Putamen (tissue), 1 donor: ENCODE measurements around the gene CAPN5.
"Not testable (repeated sequence)": the region's sequence is repeated elsewhere in the genome, so short reads cannot be mapped to it uniquely, and the experiment has no call there.

Experiments used
- DNase-seq: peaks from one replicate; pipeline ENCODE4 v3.0.0-alpha.2; 2016; ENCODE audit warnings: low spot score

Gene CAPN5

DNA sequence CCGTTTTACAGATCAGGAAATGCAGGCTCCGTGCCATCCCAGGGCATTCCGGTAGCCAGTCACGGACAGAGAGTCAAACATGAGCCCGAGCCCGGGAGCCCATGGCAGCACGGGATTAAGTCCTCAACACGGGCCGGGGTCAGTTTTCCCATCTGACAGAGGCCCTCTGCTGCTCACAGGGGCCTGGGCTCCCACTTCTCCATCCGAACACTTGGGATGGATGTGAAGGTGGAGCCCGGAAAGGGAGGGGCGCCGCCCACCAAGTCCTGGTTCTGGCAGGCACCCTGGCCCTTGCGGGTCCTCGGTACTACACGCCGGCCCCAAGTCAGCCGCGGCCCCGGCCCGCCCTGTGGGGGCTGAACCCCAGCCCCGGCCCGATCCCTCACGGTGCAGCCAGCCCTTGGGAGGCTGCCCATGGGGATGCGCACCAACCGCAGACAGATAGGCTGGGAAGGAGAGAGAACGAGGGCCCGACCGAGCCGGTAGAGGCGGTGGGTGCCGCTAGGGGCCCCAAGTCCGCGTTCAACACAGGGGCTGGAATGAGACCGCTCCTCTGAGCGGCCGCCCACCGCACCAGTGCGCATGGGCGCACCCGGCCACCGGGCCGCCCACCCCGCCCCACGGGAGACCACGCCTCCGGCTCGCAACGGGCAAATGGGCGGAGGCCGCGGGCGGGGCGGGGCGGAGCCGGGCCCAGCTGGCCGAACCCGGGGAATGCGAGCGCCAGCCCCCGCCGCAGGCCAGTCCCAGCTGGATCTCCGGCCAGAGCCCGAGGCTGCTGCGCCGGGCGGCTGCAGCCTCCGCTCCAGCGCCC is at the start of gene CAPN5:
TSS of gene CAPN5 (plus strand) at position 743 of the 814 bp plus-strand sequence. CDS start 17,916 bp downstream, outside the sequence.
- peak; percentile 93 for DNase-seq

DNA sequence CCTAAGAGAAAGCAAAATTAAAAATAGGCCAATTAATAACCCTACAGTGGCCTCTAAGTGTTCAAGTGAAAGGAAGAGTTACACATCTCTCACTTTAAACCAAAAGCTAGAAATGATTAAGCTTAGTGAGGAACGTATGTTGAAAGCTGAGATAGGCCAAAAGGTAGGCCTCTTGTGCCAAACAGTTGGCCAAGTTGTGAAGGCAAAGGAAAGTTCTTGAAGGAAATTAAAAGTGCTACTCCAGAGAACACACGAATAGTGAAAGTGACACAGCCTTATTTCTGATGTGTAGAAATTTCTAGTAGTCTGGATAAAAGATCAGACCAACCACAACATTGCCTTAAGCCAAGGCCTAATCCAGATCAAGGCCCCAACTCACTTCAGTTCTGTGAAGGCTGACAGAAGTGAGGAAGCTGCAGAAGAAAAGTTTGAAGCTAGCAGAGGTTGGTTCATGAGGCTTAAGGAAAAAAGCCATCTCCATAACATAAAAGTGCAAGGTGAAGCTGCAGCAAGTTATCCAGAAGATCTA is 48.3 kb upstream of the CAPN5 start:
- DNase-seq = not testable (repeated sequence)

DNA sequence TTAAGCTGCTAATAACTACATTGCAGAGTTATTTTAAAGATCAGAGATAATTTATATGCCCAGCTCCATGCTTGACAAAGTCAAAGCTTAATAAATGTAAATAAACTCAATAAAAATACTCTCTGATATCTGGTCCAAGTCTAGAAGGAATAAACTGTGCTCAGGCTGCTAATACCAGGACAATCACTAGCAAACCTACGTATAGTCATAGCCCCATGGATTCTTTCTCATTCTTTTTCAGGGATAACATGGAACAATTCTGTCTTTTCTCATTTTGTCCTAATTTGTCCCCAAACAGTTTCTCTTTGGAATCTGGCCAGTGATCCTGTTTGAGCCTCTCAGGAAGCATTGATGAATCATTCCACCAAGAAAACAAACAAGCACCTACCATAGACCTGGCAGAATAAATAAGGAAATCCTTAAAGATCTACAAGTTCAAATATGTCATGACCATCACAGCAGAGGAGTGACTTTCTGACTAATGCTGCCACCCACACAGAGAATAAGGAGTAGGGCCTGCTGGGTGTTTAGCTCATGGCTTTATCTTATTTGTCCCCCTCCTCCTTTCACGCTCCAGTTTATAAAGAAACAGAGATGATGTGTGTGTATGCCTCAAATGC is 46.7 kb upstream of the CAPN5 start:
- DNase-seq = no peak

DNA sequence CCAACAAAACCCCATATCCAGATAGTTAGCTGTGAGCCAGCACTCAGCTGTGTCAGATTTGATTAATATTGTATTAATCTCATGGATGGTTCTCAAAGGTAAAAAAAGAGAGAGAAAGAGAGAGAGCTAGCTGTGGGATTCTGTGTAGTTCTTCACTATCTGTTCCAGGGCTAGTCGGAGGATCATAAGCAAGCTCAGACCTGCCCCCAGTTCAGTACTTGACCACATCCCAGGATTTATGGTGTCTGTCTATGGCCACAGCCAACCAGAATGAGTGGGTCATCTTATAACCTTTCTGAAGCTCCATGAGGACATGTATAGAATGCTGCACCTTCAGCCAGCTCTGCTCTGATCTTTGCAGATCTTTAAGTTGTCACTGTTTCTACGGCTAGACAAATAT is 46.0 kb upstream of the CAPN5 start:
- no peak for DNase-seq

DNA sequence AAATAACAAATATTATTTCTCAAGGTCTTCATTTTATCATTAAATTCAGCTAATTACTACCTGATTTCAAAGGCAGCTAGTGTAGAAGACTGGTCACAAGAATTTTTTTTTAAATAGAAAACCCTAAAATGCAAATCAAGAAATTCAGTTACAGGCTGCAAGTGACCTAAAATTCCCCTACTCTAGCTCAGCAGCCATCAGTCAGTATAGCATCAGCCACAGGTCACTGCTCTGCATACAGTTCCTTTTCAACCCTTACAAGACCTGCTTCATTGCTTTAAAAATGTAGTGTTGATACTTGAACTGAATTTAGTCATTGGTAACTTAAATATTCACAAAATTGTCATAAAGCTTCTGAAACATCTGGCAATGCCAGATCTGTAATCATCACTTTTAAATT is 42.0 kb upstream of the CAPN5 start:
- no peak for DNase-seq

DNA sequence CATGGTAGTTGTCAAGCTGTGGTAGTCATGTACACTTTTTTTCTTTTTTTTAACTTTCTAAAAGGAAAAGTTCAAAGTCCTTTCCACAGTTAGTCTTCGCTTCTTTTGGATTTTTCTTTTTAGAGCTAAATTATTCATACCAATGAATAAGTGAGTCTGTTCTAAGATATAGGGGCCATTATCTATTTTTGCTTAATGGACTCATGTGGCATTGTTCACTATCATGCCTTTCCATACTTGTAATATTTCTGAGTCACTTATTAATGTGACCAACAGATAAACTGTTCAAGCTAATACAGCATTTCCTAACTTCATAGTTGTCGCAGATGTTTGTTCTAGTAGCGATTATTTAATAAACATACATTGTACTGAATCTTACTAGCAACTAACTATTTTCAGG is 40.5 kb upstream of the CAPN5 start:
- no peak for DNase-seq

GRCh38 chr11:77026743-77027142 is 40.0 kb upstream of the CAPN5 start:
- DNase-seq = no peak

- no peak for DNase-seq
These were observed 39.5 kb upstream of the CAPN5 start for GRCh38 chr11:77027275-77027674.

GRCh38 chr11:77029829-77030228 is 36.9 kb upstream of the CAPN5 start:
- no peak for DNase-seq

DNA sequence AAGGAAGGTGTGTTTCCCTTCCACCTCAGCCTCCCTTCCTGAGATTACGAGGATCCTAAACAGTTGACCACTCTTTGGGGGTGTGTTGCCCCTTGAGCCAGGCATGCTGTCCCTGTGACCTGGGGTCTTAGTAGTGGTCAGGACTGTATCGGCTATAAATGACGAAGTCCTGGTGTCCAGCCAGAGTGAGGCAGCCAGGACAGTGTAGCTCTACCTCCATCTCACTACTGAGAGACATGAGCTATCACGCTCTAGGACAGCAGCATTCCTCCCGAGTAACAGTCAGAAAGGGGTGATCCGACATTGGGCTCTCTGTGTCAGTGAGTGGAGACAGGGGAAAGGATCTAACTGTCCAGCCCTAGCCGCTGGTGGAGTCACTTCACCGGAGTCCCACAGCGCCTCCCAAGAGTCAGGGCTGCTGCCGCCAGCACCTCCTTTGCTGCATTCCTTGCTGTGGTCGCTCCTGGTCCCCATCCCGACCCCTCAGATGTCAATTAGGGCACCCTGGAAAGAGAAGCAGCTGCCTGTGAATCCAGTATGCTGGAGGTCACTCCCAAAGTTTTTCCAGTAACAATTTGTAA is 35.8 kb upstream of the CAPN5 start:
- DNase-seq = no peak

GRCh38 chr11:77031599-77031998 is 35.2 kb upstream of the CAPN5 start:
- no peak for DNase-seq

DNA sequence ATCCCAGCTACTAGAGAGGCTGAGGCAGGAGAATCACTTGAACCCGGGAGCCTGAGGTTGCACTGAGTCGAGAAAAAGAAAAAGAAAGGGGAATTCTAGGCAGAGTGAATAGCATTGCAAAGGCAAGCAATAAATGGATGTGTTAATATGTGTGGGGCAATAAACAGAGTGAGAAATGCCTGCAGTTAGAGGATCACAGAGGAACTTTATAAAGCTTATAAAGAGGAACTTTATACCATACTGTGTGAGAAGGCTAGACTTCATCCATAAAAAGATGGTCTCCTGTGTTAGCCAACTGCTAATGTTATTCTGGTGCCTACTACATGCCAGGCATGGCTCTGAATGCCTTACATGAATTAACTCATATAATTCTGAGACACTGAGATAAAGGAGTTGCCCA is 31.7 kb upstream of the CAPN5 start:
- no peak for DNase-seq

GRCh38 chr11:77035580-77035979 is 31.2 kb upstream of the CAPN5 start:
- DNase-seq = no peak

DNA sequence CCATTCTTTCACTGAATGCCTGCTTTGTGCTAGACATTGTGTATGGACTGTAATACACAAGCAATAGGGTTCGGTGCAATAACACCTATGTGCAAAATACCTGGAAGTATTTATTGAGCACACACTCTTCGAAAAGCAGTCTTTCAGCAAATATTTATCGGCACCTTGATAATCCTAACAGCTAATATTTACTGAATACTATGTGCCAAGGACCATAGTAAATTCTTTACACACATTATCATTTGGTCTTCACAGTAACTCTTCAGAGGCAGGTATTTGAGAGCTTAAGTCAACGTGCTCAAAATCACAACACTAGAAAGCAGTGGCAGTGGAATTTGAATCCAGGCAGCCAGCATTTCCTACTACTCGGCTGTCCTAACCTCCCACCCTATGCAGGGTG is 30.4 kb upstream of the CAPN5 start:
- DNase-seq = no peak

GRCh38 chr11:77037057-77037456 is 29.7 kb upstream of the CAPN5 start:
- DNase-seq = no peak

GRCh38 chr11:77038029-77038824 is 28.5 kb upstream of the CAPN5 start:
- DNase-seq = no peak

DNA sequence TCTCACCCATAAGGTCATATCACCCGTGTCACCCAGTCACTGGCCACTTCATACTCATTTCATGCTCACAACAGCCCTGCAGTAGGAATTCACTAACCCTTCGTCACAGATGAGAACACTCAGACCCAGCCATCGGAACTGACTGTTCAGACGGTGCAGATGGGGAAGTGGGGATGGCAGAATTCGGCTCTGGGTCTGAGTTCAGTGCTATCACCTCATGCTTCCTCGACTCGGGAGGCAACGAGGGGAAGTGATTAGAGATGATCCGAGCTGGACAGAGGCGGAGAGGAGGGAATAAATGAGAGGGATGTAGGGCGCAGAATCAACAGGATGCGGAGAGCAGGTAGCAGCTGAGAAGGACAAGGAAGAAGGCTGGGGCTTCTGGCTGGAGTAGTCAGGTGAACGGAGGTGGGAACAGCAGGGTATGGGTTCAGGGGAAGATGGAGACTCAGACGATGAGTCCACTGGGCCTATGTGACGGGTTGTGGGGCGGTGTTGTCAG is 27.9 kb upstream of the CAPN5 start:
- DNase-seq = no peak

GRCh38 chr11:77039491-77040400 is 27.0 kb upstream of the CAPN5 start:
- DNase-seq = no peak

DNA sequence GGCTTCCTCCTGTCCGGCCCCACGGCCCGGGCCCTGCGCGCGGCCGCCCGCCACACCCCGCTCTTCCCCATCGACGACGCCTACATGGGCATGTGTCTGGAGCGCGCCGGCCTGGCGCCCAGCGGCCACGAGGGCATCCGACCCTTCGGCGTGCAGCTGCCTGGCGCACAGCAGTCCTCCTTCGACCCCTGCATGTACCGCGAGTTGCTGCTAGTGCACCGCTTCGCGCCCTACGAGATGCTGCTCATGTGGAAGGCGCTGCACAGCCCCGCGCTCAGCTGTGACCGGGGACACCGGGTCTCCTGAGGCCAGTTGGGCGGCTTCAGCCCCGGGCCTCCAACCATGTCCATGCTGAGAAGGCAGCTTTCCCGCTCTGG is 26.4 kb upstream of the CAPN5 start:
- no peak for DNase-seq

GRCh38 chr11:77040889-77041288 is 25.9 kb upstream of the CAPN5 start:
- DNase-seq = no peak

DNA sequence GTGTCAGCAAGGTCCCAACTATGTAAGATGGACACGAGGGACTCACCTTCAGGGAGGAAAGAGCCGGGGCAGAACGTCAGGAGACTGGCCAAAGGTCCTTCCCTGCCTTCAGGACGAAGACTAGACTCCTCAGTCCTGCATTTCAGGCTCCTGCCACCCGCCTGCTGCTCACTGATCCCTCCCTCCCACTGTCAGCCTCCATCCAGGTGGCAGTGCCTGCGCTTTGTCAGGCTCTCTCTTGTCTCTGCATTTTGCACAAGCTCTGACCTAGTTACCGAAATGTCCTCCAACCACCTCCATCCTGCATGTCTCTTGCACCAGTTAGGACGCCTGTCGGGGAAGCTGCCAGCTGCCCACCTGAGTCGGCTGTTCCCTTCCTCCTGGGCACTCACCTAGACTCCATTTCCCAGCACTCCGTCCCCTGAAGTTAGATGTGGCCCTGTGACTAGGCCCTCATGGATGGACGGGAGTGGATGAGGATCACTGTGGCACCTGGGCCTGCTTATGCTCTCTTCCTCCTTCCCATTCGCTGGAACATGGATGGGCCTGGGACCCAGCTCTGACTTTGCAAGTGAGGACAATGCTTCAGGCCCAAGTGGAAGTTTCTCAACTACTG is 24.6 kb upstream of the CAPN5 start:
- no peak for DNase-seq
